Gastrocnemius medialis (tissue), 4 donors: ENCODE results near the gene NIPBL.
"Not testable (repeated sequence)": the region's sequence is repeated elsewhere in the genome, so short reads cannot be mapped to it uniquely, and the experiment has no call there.

Source experiments
- POLR2A ChIP-seq, 2 donors: fragments of 450-650 bp; IDR thresholded peaks; one replicate each; pipeline ENCODE4 v1.6.1; 2017; ENCODE audit warnings: antibody characterized with exemption in 2 of 2, mild to moderate bottlenecking in 2 of 2, moderate library complexity in 2 of 2
- TF ChIP-seq, protein P1 (sequence below), 5 experiments: fragments of 450-650 bp in 3 of 5; fragments of 200-600 bp in 2 of 5; sonication (generic) in 2 of 5; IDR thresholded peaks in 4 of 5; conservative IDR thresholded peaks in 1 of 5; 1 replicate in 4 of 5; 2 replicates in 1 of 5; pipeline ENCODE4 v1.5.1; 2016 to 2019; ENCODE audit warnings: antibody characterized with exemption in 5 of 5, mild to moderate bottlenecking in 3 of 5, moderate library complexity in 3 of 5

DNA sequence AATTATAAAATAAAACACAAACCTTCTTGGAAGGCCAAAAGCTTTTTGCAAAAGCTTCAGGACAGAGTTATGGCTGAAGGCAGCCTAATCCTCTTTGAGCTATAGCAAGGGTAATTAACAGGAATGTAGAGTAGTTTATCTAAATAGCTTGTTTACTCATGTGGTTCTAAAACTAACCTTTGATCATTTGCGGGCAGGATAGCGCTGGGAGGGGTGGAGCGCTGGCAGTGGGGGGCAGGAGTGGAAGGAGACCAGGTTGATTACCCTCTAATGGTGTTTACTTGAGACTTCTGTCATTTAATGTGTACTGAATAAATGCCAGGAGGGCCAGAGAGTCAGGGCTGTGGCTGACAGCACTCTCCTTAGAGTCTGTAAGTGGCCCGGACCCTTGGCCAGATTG is 217.2 kb downstream of the NIPBL start:
- TF ChIP-seq, protein P1, sequence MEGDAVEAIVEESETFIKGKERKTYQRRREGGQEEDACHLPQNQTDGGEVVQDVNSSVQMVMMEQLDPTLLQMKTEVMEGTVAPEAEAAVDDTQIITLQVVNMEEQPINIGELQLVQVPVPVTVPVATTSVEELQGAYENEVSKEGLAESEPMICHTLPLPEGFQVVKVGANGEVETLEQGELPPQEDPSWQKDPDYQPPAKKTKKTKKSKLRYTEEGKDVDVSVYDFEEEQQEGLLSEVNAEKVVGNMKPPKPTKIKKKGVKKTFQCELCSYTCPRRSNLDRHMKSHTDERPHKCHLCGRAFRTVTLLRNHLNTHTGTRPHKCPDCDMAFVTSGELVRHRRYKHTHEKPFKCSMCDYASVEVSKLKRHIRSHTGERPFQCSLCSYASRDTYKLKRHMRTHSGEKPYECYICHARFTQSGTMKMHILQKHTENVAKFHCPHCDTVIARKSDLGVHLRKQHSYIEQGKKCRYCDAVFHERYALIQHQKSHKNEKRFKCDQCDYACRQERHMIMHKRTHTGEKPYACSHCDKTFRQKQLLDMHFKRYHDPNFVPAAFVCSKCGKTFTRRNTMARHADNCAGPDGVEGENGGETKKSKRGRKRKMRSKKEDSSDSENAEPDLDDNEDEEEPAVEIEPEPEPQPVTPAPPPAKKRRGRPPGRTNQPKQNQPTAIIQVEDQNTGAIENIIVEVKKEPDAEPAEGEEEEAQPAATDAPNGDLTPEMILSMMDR (IDR thresholded peaks at IDR 0.05 in 4 of 5, conservative IDR thresholded peaks at IDR 0.05 in 1 of 5), result not testable (repeated sequence)
- TF ChIP-seq POLR2A (IDR thresholded peaks at IDR 0.05), result not testable (repeated sequence)
